Esophagus squamous epithelium (tissue), 4 donors: ENCODE data around the gene SLC35D2.

ENCODE experiments used
- CTCF ChIP-seq, 6 experiments: fragments of 450-650 bp in 4 of 6; fragments of 200-600 bp in 2 of 6; sonication (generic) in 2 of 6; IDR thresholded peaks; one replicate each; pipeline ENCODE4 v1.5.1; 2016 to 2019; ENCODE audit warnings: antibody characterized with exemption in 6 of 6, mild to moderate bottlenecking in 4 of 6, moderate library complexity in 4 of 6
- POLR2A ChIP-seq, 4 donors: fragments of 450-650 bp; IDR thresholded peaks; one replicate each; pipeline ENCODE4 v1.6.1; 2017; ENCODE audit warnings: antibody characterized with exemption in 4 of 4, mild to moderate bottlenecking in 4 of 4, moderate library complexity in 3 of 4

- TF ChIP-seq CTCF (IDR thresholded peaks at IDR 0.05) = no peak
- no peak for TF ChIP-seq POLR2A (IDR thresholded peaks at IDR 0.05)
Measured at GRCh38 chr9:96378187-96378586, 5.3 kb downstream of the SLC35D2 start.
